ENCODE results near the gene GPATCH1. TPM values are rescaled to one million over a fixed set of nuclear protein-coding genes. Genes with fewer than 3 reads are reported as not detected.
"Not testable (repeated sequence)": the region's sequence is repeated elsewhere in the genome, so short reads cannot be mapped to it uniquely, and the experiment has no call there.

Gene GPATCH1
- total RNA-seq, 1 donor from 2014 or later, result 7.1 TPM

DNA sequence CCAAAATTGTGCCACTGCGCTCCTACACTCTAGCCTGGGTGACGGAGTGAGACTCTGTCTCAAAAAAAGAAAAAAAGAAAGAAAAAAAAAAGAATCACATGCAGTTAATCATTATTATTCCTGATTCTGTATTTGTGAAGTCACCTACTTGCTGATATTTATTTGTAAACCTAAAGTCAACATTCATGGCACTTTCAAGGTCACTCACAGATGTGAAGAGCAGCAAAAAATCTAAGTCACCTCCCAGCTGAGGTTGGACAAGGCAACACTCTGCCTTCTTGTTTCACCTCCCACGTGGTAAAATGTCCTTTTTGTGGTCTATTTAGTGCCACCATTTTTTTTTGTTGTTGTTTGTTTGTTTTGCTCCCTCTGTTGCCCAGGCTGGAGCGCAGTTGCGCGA, 77.4 kb downstream of the GPATCH1 start:
- no peak for DNase-seq (ENCODE audit: low read depth, low spot score)

DNA sequence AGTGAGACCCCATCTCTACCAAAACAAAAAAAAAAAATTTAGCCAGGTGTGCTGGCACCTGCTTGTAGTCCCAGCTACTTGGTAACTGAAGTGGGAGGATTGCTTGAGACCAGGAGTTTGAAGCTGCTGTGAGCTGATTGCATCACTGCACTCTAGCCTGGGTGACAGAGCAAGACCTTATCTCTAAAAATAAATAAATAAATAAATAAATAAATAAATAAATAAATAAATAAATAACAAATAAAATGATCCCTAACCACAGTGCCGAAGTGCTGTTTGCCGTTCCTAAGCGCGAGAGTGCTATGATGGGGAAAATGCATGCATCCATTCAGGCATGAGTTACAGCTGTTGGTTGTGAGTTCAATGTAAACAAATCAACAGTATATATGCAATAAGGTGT, 78.2 kb downstream of the GPATCH1 start:
- DNase-seq (ENCODE audit: low read depth, low spot score), result no peak

DNA sequence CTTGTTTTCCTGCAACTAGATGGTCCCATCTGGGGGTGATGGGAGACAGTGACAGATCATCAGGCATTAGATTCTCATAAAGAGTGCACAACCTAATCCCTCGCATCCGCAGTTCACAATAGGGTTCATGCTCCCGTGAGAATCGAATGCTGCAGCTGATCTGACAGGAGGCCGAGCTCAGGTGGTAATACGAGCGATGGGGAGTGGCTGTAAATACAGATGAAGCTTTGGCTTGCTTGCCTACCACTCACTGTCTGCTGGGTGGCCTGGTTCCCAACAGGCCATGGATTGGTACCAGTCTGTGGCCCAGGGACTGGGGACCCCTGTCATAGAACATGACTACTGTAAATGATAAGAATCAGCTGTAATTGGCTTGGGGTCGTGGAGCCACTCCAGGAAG, 78.9 kb downstream of the GPATCH1 start:
- DNase-seq (ENCODE audit: low read depth, low spot score), result no peak

DNA sequence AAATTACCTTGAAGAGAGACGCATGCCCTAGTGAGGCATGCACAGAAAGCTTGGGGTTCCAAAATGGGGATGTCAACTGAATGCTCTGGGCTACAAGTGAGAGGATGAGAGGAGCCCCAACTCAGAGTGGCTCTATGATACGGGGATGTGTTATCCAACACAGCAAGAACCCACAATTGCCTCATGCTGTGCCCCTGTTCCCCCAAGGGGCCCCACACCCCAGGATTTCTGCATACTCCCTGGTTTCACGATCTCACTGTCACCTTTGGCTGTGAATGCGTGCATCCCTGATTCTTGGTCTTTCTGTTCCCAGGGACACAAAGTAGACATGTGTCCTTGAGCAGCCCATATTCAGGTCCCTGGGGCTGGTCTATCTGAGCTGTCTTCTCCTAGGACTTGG, 80.2 kb downstream of the GPATCH1 start:
- DNase-seq (ENCODE audit: low read depth, low spot score), result no peak

DNA sequence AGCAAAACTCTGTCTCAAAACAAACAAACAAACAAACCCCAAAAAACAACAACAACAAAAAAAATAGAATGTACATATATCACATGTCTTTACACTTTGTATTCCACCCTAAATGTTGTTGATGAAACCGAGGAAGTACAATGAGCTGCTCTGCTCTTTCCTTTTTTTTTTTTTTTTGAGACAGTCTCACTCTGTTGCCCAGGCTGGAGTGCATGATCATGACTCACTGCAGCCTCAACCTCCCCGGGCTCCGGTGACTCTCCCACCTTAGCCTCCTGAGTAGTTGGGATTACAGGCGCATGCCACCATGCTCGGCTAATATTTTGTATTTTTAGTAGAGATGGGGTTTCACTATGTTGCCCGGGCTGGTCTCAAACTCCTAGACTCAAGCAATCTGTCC, 82.5 kb downstream of the GPATCH1 start:
- DNase-seq (ENCODE audit: low read depth, low spot score), result no peak

DNA sequence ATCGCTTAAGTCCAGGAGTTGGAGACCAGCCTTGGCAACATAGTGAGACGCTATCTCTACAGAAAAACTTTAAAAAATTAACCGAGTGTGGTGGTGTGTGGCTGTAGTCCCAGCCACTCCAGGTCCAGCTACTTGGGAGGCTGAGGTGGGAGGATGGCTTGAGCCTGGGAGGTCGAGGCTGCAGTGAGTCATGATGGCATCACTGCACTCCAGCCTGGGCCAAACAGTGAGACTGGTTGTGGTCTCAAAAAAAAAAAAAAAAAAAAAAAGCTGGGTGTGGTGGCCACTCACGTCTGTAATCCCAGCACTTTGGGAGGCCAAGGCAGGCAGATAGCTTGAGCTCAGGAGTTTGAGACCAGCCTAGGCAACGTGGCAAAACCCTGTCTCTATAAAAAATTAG, 85.1 kb downstream of the GPATCH1 start:
- not testable (repeated sequence) for DNase-seq (ENCODE audit: low read depth, low spot score)

DNA sequence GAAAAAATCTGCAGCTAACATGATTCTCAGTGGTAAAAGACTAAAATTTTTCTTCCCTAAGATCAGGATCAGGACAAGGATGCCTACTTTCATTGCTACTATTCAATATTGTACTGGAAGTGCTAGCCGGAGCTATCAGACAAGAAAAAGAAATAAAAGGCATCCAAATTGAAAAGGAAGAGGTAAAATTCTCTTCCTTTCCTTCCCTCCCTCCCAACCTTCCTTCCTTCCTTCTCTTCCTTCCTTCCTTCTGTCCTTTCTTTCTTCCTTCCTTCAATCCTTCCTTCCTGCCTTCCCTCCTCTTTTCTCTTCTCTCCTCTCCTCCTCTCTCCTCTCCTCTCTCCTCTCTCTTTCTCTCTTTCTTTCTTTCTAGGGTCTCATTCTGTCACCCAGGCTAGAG, 86.5 kb downstream of the GPATCH1 start:
- DNase-seq (ENCODE audit: low read depth, low spot score), result no peak

DNA sequence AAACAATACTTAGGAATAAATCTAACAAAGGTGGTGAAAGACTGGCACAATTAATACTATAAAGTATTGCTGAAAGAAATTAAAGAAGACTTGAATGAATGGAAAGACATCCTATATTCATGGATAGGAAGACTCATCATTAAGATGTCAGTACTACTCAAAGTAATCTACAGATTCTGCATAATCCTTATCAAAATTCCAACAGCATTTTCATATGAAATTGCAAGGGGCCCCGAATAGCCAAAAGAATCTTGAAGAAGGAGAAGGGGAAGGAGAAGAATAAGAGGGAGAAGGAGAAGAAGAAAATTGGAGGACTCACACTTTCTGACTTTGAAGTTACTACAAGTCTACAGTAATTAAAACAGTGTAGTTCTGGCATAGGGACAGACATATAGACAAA, 87.5 kb downstream of the GPATCH1 start:
- DNase-seq (ENCODE audit: low read depth, low spot score), result no peak

DNA sequence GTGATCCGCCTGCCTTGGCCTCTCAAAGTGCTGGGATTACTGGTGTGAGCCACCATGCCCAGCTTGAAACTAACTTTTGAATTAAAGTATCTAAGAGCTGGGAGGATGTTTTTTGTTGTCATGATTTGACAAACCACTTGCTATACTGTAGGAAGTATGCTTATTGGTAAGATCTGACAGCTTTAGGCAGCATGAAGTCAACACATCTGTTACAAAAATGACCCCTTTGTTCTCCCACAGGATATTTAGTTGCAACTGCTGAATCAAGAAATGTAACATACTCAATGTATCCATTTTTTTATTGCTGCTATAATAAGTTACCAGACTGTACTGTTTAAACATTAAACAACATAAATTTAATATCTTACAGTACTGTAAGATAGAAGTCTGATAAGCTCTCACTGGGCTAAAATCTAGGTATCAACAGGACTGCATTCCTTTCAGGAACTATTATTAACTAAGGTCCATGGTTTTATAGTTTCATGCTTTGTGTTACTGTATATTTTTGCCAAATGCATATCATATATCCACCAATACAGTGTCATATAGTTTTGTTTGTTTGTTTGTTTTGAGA, 90.3 kb downstream of the GPATCH1 start:
- DNase-seq (ENCODE audit: low read depth, low spot score), result no peak

DNA sequence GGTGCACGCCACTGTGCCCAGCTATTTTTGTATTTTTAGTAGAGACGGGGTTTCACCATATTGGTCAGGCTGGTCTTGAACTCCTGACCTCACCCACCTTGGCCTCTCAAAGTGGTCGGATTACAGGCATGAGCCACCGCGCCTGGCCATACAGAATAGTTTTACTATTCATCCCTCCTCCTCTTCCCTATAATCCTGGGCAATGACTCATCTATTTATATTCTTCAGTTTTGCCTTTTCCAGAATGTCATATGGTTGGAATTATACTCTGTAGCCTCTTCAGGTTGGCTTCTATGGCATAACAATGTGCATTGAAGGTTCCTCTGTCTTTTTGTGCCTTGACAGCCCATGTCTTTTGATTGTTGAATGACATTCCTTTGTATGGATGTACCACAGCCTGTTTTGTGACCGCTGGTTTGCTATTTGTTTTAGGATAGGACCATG, 91.0 kb downstream of the GPATCH1 start:
- DNase-seq (ENCODE audit: low read depth, low spot score), result no peak

DNA sequence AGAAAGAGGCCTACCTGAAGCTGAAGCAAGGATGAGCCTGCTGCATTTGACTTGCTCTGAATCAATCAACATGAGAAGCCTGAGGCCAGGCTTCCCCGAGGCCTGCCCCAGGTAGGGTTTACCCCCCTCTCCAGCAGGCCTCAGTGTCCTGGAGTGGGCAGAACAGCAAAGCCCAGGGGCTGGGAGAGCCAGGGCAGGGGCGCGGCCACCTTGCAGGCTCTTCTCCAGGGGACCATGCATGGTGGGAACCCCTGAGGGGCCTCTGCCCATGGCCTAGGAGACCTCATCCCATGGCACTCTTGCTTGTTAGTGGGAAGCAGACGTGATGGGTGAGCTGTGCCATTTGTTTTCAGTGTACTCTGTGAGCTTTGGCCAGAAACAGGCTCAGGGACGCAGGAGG, 93.2 kb downstream of the GPATCH1 start:
- no peak for DNase-seq (ENCODE audit: low read depth, low spot score)

DNA sequence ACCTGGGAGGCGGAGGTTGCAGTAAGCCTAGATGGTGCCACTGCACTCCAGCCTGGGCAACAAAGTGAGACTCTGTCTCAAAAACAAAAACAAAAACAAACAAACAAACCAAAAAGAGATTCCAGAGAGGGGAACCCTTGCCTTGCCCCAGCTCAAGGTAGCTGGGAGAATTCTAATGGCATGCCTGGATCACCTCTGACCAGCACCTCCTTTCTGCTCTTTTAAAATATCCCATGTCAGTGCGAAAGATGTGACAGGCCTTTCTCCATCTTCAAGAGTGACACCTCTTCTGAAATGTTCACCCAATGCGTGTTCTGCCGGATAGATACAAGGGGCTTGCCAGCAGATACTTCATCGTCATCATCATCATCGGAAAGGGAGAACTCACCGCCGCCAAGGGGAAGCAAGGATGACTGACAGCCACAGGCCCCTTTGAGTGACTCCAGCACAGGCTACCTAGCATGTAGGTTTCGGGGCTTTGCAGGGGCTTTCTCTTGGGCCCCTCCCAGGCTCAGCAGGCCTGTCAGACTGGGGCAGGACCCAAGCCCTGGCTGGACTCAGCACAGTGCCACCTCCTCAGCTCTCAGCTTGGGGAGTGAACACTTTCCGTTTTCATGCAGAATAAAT, 94.3 kb downstream of the GPATCH1 start:
- no peak for DNase-seq (ENCODE audit: low read depth, low spot score)

DNA sequence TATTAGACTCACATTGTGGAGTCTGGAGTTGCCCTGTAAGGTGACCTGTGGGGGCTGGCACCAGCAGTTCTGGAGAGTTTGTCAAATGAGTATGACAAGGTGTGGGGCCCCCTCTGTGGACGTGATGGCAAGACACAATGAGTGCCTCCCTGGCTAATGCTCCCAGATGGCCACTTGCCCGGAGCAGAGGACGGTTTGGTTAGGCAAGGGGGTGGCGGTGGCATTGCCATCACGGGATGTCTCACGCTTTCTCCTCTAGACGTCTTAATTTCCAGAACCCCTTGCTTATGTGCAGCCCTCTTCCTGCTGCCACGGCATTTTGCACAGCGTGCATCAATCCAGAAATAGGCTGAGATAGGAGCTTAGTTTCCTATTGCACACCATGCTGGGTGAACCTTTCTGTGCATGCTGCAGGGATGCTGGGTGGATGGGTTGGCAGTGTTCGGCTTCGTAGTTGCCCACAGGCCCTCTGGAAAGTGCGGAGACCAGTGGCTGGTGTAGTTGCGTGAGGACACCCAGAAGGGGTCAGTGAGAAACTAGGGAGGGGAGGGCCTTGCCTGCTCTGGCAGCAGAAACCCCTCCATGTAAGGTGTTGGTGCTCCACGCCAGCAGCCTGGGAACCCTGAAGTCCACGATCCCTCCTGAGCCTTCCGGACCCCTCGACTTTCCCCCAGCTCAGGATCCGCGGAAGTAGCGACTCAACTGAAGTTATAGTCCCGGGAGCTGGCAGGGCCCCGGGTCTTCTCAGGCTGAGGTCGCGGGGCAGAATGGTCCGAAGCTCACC, 95.1 kb downstream of the GPATCH1 start:
- no peak for DNase-seq (ENCODE audit: low read depth, low spot score)

DNA sequence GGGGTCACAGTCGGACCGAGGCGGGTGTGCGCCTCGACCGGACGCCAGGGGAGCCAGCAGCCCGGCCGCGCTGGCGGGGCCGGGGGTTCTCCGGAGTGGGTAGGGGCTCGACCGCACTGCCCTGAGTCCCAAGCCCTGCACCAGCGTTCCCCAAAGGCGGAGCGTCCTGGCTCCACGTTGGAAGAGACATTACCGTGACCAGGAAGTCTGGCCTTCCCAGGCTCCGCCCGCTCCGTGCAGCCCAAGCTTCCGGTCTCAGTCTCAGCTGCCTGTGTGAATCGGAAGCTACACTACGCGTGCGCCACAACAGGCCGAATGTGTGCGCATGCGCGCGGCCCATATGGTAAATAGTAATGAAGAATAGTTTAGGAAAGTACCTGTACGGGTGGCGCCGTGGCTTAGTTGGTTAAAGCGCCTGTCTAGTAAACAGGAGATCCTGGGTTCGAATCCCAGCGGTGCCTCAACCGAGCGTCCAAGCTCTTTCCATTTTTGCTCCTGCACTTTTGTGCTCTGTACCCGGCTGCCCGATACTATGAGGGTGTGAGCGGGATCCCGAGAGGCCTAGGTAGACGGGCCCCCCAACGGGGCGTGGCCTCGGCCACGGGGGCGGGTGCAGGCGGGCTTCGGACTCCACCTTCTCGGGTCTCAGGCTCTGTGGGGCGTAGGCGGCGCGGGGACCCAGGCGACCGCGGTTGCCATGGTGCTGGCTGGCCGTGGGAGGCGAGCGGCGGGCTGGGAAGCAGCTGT, 95.9 kb downstream of the GPATCH1 start:
- DNase-seq (ENCODE audit: low read depth, low spot score), result peak; percentile 89

DNA sequence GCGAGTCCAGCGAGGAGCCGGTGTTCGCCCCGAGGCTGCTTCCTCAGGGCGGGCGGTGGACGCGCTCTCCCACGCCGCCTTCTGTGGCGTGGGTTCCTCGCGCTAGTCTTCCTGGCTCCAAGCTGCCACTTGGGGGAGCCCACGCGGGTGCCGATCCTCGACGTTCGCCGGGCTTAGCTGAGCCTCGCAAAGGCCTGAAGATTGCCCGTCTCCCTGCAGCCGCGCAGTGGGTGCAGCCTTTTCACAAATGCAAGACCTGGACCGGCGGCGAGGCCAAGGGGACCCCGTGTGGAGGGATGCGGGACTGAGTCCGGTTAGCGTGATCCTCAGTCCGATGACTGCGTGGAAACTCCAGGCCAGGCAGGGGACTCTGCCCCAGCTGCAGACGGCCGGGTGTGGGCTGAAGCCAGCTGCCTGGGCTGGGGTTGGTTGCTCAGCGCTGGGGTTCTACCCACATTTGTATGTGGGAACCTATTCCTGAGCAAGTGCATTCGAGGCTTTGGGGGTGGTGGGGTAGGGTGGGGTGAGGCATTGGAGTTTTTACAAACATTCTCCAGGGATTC, 96.5 kb downstream of the GPATCH1 start:
- no peak for DNase-seq (ENCODE audit: low read depth, low spot score)

Other genes with a start within 250 kb of the GPATCH1 start
- gene SLC7A9, start 211.4 kb upstream of the GPATCH1 start, total RNA-seq, result not detected in 2 replicates
- gene CEP89, start 109.2 kb upstream of the GPATCH1 start, total RNA-seq, result 10.6 and 11.2 TPM in 2 replicates
- 2.9 and 3.5 TPM in 2 replicates for gene FAAP24, start 108.9 kb upstream of the GPATCH1 start, total RNA-seq
- 2.4 and 3.3 TPM in 2 replicates for gene RHPN2, start 16.3 kb upstream of the GPATCH1 start, total RNA-seq
- gene WDR88, start 50.9 kb downstream of the GPATCH1 start, total RNA-seq, result 0.14 TPM in 1 of 2 replicates, not detected in the other
- 11.1 and 12.0 TPM in 2 replicates for gene LRP3, start 113.1 kb downstream of the GPATCH1 start, total RNA-seq
- gene SLC7A10, start 144.7 kb downstream of the GPATCH1 start, total RNA-seq, result not detected in 2 replicates
- 0.04 and 0.13 TPM in 2 replicates for gene CEBPA, start 221.4 kb downstream of the GPATCH1 start, total RNA-seq

All from pulmonary artery endothelial cell (primary cell).